HepG2 (cell line): Measurements from ENCODE around the gene USB1. TPM values are rescaled to one million over a fixed set of nuclear protein-coding genes. Genes with fewer than 3 reads are reported as not detected.

Experiments used
- AKAP8 ChIP-seq: sonication (generic); formaldehyde crosslinking; IDR thresholded peaks from 2 replicates; pipeline ENCODE4 v1.5.1; 2020; ENCODE audit warnings: mild to moderate bottlenecking, missing genetic modification reagents
- ARNT2 ChIP-seq: sonication (generic); formaldehyde crosslinking; IDR thresholded peaks from 2 replicates; pipeline ENCODE4 v1.8.0; 2022; ENCODE audit warnings: mild to moderate bottlenecking, low read depth, missing genetic modification reagents, moderate library complexity
- ATAD3A ChIP-seq: sonication (generic); formaldehyde crosslinking; IDR thresholded peaks from 2 replicates; pipeline ENCODE4 v1.4.0; 2020; ENCODE audit warnings: missing genetic modification reagents
- JUN ChIP-seq: sonication (generic); formaldehyde crosslinking; IDR thresholded peaks from 2 replicates; pipeline ENCODE4 v1.4.0; 2020; ENCODE audit warnings: mild to moderate bottlenecking, missing genetic modification reagents
- KLF12 ChIP-seq: sonication (generic); formaldehyde crosslinking; IDR thresholded peaks from 2 replicates; pipeline ENCODE4 v1.4.0; 2020; ENCODE audit warnings: missing genetic modification reagents, borderline replicate concordance
- MAZ ChIP-seq, 2 experiments: sonication (generic) in 1 of 2; formaldehyde crosslinking in 1 of 2; IDR thresholded peaks; 2 replicates each; pipeline versions ENCODE4 v1.5.0 to v1.6.1; 2012 to 2020; ENCODE audit warnings: low read depth in 2 of 2, mild to moderate bottlenecking in 2 of 2, borderline replicate concordance in 1 of 2, improper control_type of control experiment in 1 of 2, low read length in 1 of 2, missing genetic modification reagents in 1 of 2, moderate library complexity in 1 of 2
- MIER2 ChIP-seq: IDR thresholded peaks from 2 replicates; pipeline ENCODE4 v1.6.1; 2016; ENCODE audit warnings: missing biosample characterization, missing genetic modification reagents
- MTF1 ChIP-seq: sonication (generic); formaldehyde crosslinking; IDR thresholded peaks from 2 replicates; pipeline ENCODE4 v1.5.0; 2020; ENCODE audit warnings: missing genetic modification reagents
- PHF21A ChIP-seq: sonication (generic); formaldehyde crosslinking; IDR thresholded peaks from 2 replicates; pipeline ENCODE4 v1.5.0; 2020; ENCODE audit warnings: mild to moderate bottlenecking, missing genetic modification reagents
- STAT5B ChIP-seq: sonication (generic); formaldehyde crosslinking; IDR thresholded peaks from 2 replicates; pipeline ENCODE4 v1.4.0; 2020; ENCODE audit warnings: missing genetic modification reagents
- ZFP62 ChIP-seq: sonication (generic); formaldehyde crosslinking; IDR thresholded peaks from 2 replicates; pipeline ENCODE4 v1.4.0; 2020; ENCODE audit warnings: missing genetic modification reagents
- ZNF224 ChIP-seq: sonication (generic); formaldehyde crosslinking; IDR thresholded peaks from 2 replicates; pipeline ENCODE4 v1.5.0; 2020; ENCODE audit warnings: mild to moderate bottlenecking, missing genetic modification reagents
- ZNF253 ChIP-seq: sonication (generic); formaldehyde crosslinking; IDR thresholded peaks from 2 replicates; pipeline ENCODE4 v1.8.0; 2022; ENCODE audit warnings: mild to moderate bottlenecking, missing genetic modification reagents, borderline replicate concordance
- ZNF296 ChIP-seq: sonication (generic); formaldehyde crosslinking; conservative IDR thresholded peaks from 2 replicates; pipeline ENCODE4 v1.5.0; 2020; ENCODE audit warnings: mild to moderate bottlenecking, missing genetic modification reagents
- ZNF44 ChIP-seq: sonication (generic); formaldehyde crosslinking; IDR thresholded peaks from 2 replicates; pipeline ENCODE4 v1.5.1; 2020; ENCODE audit warnings: mild to moderate bottlenecking, missing genetic modification reagents
- ZNF530 ChIP-seq: sonication (generic); formaldehyde crosslinking; IDR thresholded peaks from 2 replicates; pipeline ENCODE4 v1.5.0; 2020; ENCODE audit warnings: low read depth, mild to moderate bottlenecking, missing genetic modification reagents
- ZNF546 ChIP-seq: sonication (generic); formaldehyde crosslinking; conservative IDR thresholded peaks from 2 replicates; pipeline ENCODE4 v1.8.1; 2023; ENCODE audit warnings: mild to moderate bottlenecking, missing genetic modification reagents
- ZNF891 ChIP-seq: sonication (generic); formaldehyde crosslinking; IDR thresholded peaks from 2 replicates; pipeline ENCODE4 v1.5.0; 2020; ENCODE audit warnings: mild to moderate bottlenecking, missing genetic modification reagents
- polyA plus RNA-seq, 8 experiments: library from polyadenylated mRNA; depleted of rRNA in 3 of 8; stranded (reverse) in 7 of 8; unstranded in 1 of 8; fragments of >200 nt; fragmentation: Illumina TruSeq in 4 of 8; extraction: Trizol in 4 of 8; gene quantifications; 2 replicates each; pipeline versions ENCODE4 v1.2.1 to v1.2.3, GENCODE V29; 2011 to 2016; ENCODE audit warnings: low read depth in 4 of 8, missing spikeins in 1 of 8, mixed read lengths in 1 of 8; ENCODE audit not compliant: insufficient read depth in 1 of 8
- total RNA-seq, 5 experiments: library from RNA; depleted of rRNA; stranded (reverse); fragments of >200 nt; fragmentation: Illumina TruSeq; extraction: Trizol; gene quantifications; 2 replicates each; pipeline ENCODE4 v1.2.3, GENCODE V29; 2016; ENCODE audit warnings: low read depth in 1 of 5
- TF ChIP-seq, protein P1 (sequence below): sonication (generic); formaldehyde crosslinking; IDR thresholded peaks from 2 replicates; pipeline ENCODE4 v1.4.0; 2020; ENCODE audit warnings: missing genetic modification reagents
- TF ChIP-seq, protein P2 (sequence below): sonication (generic); formaldehyde crosslinking; IDR thresholded peaks from 2 replicates; pipeline ENCODE4 v1.5.1; 2020; ENCODE audit warnings: missing genetic modification reagents, mild to moderate bottlenecking, borderline replicate concordance
- TF ChIP-seq, protein P3 (sequence below): sonication (generic); formaldehyde crosslinking; IDR thresholded peaks from 2 replicates; pipeline ENCODE4 v1.4.0; 2020; ENCODE audit warnings: missing genetic modification reagents
- TF ChIP-seq, protein P4 (sequence below): sonication (generic); formaldehyde crosslinking; conservative IDR thresholded peaks from 2 replicates; pipeline ENCODE4 v1.8.0; 2022; ENCODE audit warnings: missing genetic modification reagents

USB1 gene
- total and polyA plus RNA-seq, 2 of the 13 experiments (the other 11 are each of a cell fraction or from before 2014, with no cell fraction given), result 16.7 to 65.4 TPM

DNA sequence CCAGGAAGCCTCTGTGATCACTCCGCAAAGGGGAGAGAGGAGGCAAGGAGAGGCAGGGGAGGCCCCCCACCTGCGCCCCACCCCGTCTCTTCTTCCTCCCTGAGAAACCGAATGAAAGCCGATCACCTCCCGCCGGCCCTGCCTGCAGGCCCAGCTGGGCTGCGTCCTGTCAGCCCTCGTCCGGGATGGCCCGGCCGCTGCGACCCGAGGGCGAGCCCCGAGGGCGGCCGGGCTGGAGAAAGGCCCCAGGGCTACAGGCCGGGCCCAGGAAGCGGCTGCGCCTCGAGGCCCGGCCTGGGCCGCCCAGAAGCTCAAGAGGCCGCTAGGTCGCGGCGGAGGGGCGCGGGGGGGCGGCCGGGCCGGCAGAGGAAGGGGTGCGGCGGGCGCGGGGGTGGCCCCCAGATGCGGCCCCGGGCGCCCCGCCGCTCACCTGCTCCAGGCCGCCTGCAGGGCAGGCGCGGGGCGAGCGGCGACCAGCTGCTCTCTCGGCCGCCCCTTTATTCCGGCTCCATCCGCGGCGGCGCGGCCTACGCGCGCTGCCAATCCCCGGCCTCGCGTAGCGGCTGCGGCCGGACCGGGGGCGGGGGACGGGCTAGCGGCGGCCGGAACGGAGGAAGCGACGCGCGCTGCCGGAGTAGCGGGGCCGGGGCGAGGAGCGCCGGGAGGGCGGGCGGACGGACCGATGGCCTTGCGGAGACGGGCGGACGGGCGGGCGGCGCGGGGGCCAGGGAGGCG is 1.1 kb upstream of the USB1 start, which contains the start of gene ZNF319 (continued):
- TF ChIP-seq, protein P1, sequence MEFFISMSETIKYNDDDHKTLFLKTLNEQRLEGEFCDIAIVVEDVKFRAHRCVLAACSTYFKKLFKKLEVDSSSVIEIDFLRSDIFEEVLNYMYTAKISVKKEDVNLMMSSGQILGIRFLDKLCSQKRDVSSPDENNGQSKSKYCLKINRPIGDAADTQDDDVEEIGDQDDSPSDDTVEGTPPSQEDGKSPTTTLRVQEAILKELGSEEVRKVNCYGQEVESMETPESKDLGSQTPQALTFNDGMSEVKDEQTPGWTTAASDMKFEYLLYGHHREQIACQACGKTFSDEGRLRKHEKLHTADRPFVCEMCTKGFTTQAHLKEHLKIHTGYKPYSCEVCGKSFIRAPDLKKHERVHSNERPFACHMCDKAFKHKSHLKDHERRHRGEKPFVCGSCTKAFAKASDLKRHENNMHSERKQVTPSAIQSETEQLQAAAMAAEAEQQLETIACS (CRISPR knock-in tag), result no peak
- TF ChIP-seq ARNT2 (CRISPR knock-in tag) (peak; percentile 26; the same call in 1 of the 2 replicates), STAT5B (CRISPR knock-in tag) (no peak), ATAD3A (CRISPR knock-in tag) (no peak), KLF12 (CRISPR knock-in tag) (0 out of 2 replicates have a peak, but pooled peaks have one; percentile 6), ZNF224 (no peak), JUN (CRISPR knock-in tag) (no peak), AKAP8 (CRISPR knock-in tag) (no peak), ZNF546 (CRISPR knock-in tag) (no peak; the same call in 1 of the 2 replicates), PHF21A (no peak), ZNF44 (CRISPR knock-in tag) (no peak), MIER2 (CRISPR knock-in tag) (no peak), MTF1 (0 out of 2 replicates have a peak, but pooled peaks have one; percentile 6), MAZ (IDR thresholded peaks at IDR 0.05; ENCODE audit: borderline replicate concordance, low read depth, low read length) (no peak), MAZ (CRISPR knock-in tag; IDR thresholded peaks at IDR 0.05; ENCODE audit: low read depth) (peak; percentile 71; the same call in 1 of the 2 replicates), ZNF891 (CRISPR knock-in tag) (no peak), ZNF530 (CRISPR knock-in tag) (no peak), ZNF296 (CRISPR knock-in tag) (no peak), ZNF253 (CRISPR knock-in tag) (no peak), ZFP62 (no peak)
- TF ChIP-seq, protein P2, sequence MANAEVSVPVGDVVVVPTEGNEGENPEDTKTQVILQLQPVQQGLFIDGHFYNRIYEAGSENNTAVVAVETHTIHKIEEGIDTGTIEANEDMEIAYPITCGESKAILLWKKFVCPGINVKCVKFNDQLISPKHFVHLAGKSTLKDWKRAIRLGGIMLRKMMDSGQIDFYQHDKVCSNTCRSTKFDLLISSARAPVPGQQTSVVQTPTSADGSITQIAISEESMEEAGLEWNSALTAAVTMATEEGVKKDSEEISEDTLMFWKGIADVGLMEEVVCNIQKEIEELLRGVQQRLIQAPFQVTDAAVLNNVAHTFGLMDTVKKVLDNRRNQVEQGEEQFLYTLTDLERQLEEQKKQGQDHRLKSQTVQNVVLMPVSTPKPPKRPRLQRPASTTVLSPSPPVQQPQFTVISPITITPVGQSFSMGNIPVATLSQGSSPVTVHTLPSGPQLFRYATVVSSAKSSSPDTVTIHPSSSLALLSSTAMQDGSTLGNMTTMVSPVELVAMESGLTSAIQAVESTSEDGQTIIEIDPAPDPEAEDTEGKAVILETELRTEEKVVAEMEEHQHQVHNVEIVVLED (CRISPR knock-in tag), result 0 out of 2 replicates have a peak, but pooled peaks have one; percentile 2
- TF ChIP-seq, protein P3, sequence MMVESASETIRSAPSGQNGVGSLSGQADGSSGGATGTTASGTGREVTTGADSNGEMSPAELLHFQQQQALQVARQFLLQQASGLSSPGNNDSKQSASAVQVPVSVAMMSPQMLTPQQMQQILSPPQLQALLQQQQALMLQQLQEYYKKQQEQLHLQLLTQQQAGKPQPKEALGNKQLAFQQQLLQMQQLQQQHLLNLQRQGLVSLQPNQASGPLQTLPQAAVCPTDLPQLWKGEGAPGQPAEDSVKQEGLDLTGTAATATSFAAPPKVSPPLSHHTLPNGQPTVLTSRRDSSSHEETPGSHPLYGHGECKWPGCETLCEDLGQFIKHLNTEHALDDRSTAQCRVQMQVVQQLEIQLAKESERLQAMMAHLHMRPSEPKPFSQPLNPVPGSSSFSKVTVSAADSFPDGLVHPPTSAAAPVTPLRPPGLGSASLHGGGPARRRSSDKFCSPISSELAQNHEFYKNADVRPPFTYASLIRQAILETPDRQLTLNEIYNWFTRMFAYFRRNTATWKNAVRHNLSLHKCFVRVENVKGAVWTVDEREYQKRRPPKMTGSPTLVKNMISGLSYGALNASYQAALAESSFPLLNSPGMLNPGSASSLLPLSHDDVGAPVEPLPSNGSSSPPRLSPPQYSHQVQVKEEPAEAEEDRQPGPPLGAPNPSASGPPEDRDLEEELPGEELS (CRISPR knock-in tag), result no peak
- TF ChIP-seq, protein P4, sequence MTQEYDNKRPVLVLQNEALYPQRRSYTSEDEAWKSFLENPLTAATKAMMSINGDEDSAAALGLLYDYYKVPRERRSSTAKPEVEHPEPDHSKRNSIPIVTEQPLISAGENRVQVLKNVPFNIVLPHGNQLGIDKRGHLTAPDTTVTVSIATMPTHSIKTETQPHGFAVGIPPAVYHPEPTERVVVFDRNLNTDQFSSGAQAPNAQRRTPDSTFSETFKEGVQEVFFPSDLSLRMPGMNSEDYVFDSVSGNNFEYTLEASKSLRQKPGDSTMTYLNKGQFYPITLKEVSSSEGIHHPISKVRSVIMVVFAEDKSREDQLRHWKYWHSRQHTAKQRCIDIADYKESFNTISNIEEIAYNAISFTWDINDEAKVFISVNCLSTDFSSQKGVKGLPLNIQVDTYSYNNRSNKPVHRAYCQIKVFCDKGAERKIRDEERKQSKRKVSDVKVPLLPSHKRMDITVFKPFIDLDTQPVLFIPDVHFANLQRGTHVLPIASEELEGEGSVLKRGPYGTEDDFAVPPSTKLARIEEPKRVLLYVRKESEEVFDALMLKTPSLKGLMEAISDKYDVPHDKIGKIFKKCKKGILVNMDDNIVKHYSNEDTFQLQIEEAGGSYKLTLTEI (CRISPR knock-in tag), result no peak; the same call in 1 of the 2 replicates
